ENCODE data around the gene RSPH6A. TPM values are rescaled to one million over a fixed set of nuclear protein-coding genes. Genes with fewer than 3 reads are reported as not detected.

RSPH6A gene
- polyA plus RNA-seq (2013, experiment 1 of 2): not detected
- not detected for polyA plus RNA-seq (2013, experiment 2 of 2)

- no peaks in the 10 kb centered on the region for H3K27me3 ChIP-seq (ENCODE audit: insufficient read depth, low read length, poor library complexity)
- no peak within 1 kb of the TSS for H4K8ac ChIP-seq (ENCODE audit: low read depth, low read length)
- H3K56ac ChIP-seq (ENCODE audit: low read length): peak within 1 kb of the TSS; percentile 96
- H3K4me3 ChIP-seq (ENCODE audit: low read length): peak within 1 kb of the TSS; percentile 61
- H3K18ac ChIP-seq (ENCODE audit: low read length): peak within 1 kb of the TSS; percentile 61
- H3K79me1 ChIP-seq (ENCODE audit: low read length): no peaks in the 10 kb centered on the region
- H3K9ac ChIP-seq (ENCODE audit: low read length): peak within 1 kb of the TSS; percentile 97
- H3K36me3 ChIP-seq (ENCODE audit: control insufficient read depth, insufficient read depth, low read length): no peaks in the 10 kb centered on the region
- H3K23ac ChIP-seq (ENCODE audit: low read length): peak within 1 kb of the TSS; percentile 85
- peak within 1 kb of the TSS; percentile 85 for H3K27ac ChIP-seq (ENCODE audit: low read depth, low read length)
- H2BK5ac ChIP-seq (ENCODE audit: low read length): no peak within 1 kb of the TSS
- H2AK5ac ChIP-seq (ENCODE audit: low read length): peak within 1 kb of the TSS; percentile 77
- no peak within 1 kb of the TSS for H2BK15ac ChIP-seq (replicated peaks; ENCODE audit: low read depth)
- peak; percentile 53 for DNase-seq
- no peak within 1 kb of the TSS for H4K5ac ChIP-seq (ENCODE audit: low read length)
- peaks cover 4% of the 10 kb centered on the region for H3K4me1 ChIP-seq (ENCODE audit: control insufficient read depth, low read depth, low read length)
- peak within 1 kb of the TSS; percentile 82 for H3K4ac ChIP-seq (ENCODE audit: low read depth, low read length)
- WGBS (ENCODE audit: extremely low coverage, insufficient coverage, low lambda C conversion rate): no CpG with 5 or more reads among the region's 40 CpGs
- no peaks in the 10 kb centered on the region for H3K79me2 ChIP-seq (ENCODE audit: control insufficient read depth, insufficient read depth, low read length)
- peak within 1 kb of the TSS; percentile 86 for H3K4me2 ChIP-seq (ENCODE audit: low read length)
- H2BK120ac ChIP-seq (ENCODE audit: low read depth, low read length): peak within 1 kb of the TSS; percentile 14
Observed at GRCh38 chr19:45814851-45815480, at the start of gene RSPH6A. Gene RSPH6A, minus strand, starts transcription at chr19:45815308. Its CDS starts 132 bp downstream, at chr19:45815176.

GRCh38 chr19:45864629-45865082 lies 49.5 kb upstream of the RSPH6A start:
- Histone ChIP-seq H3K4me2 (ENCODE audit: low read length) (peak overlapping the region; percentile 47), H3K18ac (ENCODE audit: low read length) (peak overlapping the region; percentile 97), H2BK5ac (ENCODE audit: low read length) (peak overlapping the region; percentile 64), H4K8ac (ENCODE audit: low read depth, low read length) (peak overlapping the region; percentile 42), H3K79me1 (ENCODE audit: low read length) (peaks cover 18% of the 10 kb centered on the region), H3K4me3 (ENCODE audit: low read length) (peak overlapping the region; percentile 85), H2AK5ac (ENCODE audit: low read length) (no peak overlapping the region), H3K4me1 (ENCODE audit: control insufficient read depth, low read depth, low read length) (peaks cover 9% of the 10 kb centered on the region), H2BK15ac (replicated peaks; ENCODE audit: low read depth) (no peak overlapping the region), H3K27ac (ENCODE audit: low read depth, low read length) (peak overlapping the region; percentile 47), H2BK120ac (ENCODE audit: low read depth, low read length) (peak overlapping the region; percentile 15), H3K23ac (ENCODE audit: low read length) (peak overlapping the region; percentile 83), H3K9ac (ENCODE audit: low read length) (peak overlapping the region; percentile 92), H3K4ac (ENCODE audit: low read depth, low read length) (peak overlapping the region; percentile 22), H3K27me3 (ENCODE audit: insufficient read depth, low read length, poor library complexity) (no peaks in the 10 kb centered on the region), H3K36me3 (ENCODE audit: control insufficient read depth, insufficient read depth, low read length) (no peaks in the 10 kb centered on the region), H3K79me2 (ENCODE audit: control insufficient read depth, insufficient read depth, low read length) (peaks cover 48% of the 10 kb centered on the region), H3K56ac (ENCODE audit: low read length) (peak overlapping the region; percentile 97), H4K5ac (ENCODE audit: low read length) (no peak overlapping the region)
- DNase-seq: no peak
- WGBS (ENCODE audit: extremely low coverage, insufficient coverage, low lambda C conversion rate): no CpG with 5 or more reads among the region's 12 CpGs

DNA sequence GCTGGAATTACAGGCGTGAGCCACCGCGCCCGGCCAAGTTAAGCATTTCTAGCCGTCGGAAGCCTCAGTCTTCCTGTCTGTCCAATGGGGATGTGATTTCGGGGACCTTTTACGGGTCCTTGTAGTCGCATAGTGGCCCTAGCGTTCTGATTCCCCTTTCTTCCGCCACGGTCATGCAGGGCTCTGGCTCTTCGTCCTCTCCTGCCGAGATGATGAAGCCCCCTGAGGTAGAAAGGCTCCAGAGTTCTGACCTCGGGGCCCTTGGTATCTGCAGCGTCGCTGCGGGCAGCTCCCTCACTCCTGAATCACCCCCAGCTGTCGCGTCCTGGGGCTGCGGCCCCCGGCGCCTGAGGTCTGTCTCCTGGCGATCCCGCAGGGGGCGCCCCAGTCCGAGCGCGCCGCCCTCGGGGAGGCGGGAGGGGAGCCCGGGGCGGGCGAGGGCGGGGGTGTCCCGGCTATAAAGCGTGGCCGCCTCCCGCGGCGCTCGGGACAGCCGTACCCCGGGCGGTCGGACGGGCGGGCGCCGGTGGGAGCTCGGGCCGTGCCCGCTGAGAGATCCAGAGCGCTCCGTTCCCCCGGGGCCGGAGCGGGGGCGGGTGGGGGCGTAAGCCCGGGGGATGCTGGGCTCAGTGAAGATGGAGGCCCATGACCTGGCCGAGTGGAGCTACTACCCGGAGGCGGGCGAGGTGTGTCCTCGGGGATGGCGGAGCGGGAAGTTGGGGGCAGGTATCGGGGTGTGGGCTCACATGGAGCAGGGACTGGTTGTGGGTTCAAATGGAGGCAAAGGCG lies 48.9 kb upstream of the RSPH6A start, which contains the start of gene FOXA3:
FOXA3 (plus strand) TSS at position 487 of the 789 bp plus-strand sequence; CDS start at position 618, 131 bp downstream.
- peak within 1 kb of the TSS; percentile 59 for H4K8ac ChIP-seq (ENCODE audit: low read depth, low read length)
- H2AK5ac ChIP-seq (ENCODE audit: low read length): no peak within 1 kb of the TSS
- peak; percentile 89 for DNase-seq
- H3K36me3 ChIP-seq (ENCODE audit: control insufficient read depth, insufficient read depth, low read length): no peaks in the 10 kb centered on the region
- no peak within 1 kb of the TSS for H2BK15ac ChIP-seq (replicated peaks; ENCODE audit: low read depth)
- H3K23ac ChIP-seq (ENCODE audit: low read length): peak within 1 kb of the TSS; percentile 83
- peak within 1 kb of the TSS; percentile 47 for H3K27ac ChIP-seq (ENCODE audit: low read depth, low read length)
- WGBS (ENCODE audit: extremely low coverage, insufficient coverage, low lambda C conversion rate): no CpG with 5 or more reads among the region's 71 CpGs
- H3K4ac ChIP-seq (ENCODE audit: low read depth, low read length): peak within 1 kb of the TSS; percentile 37
- H3K27me3 ChIP-seq (ENCODE audit: insufficient read depth, low read length, poor library complexity): no peaks in the 10 kb centered on the region
- peak within 1 kb of the TSS; percentile 64 for H2BK5ac ChIP-seq (ENCODE audit: low read length)
- peak within 1 kb of the TSS; percentile 85 for H3K4me3 ChIP-seq (ENCODE audit: low read length)
- H3K4me2 ChIP-seq (ENCODE audit: low read length): peak within 1 kb of the TSS; percentile 70
- peak within 1 kb of the TSS; percentile 15 for H2BK120ac ChIP-seq (ENCODE audit: low read depth, low read length)
- peaks cover 9% of the 10 kb centered on the region for H3K4me1 ChIP-seq (ENCODE audit: control insufficient read depth, low read depth, low read length)
- peak within 1 kb of the TSS; percentile 92 for H3K9ac ChIP-seq (ENCODE audit: low read length)
- H3K79me2 ChIP-seq (ENCODE audit: control insufficient read depth, insufficient read depth, low read length): peaks cover 47% of the 10 kb centered on the region
- no peak within 1 kb of the TSS for H4K5ac ChIP-seq (ENCODE audit: low read length)
- peak within 1 kb of the TSS; percentile 97 for H3K18ac ChIP-seq (ENCODE audit: low read length)
- peaks cover 15% of the 10 kb centered on the region for H3K79me1 ChIP-seq (ENCODE audit: low read length)
- peak within 1 kb of the TSS; percentile 97 for H3K56ac ChIP-seq (ENCODE audit: low read length)

GRCh38 chr19:45863335-45863839 lies 48.3 kb upstream of the RSPH6A start:
- Histone ChIP-seq H3K4me1 (ENCODE audit: control insufficient read depth, low read depth, low read length) (peaks cover 9% of the 10 kb centered on the region), H3K79me1 (ENCODE audit: low read length) (peaks cover 14% of the 10 kb centered on the region), H3K4me2 (ENCODE audit: low read length) (peak overlapping the region; percentile 70), H3K18ac (ENCODE audit: low read length) (peak overlapping the region; percentile 97), H3K4ac (ENCODE audit: low read depth, low read length) (no peak overlapping the region), H2BK120ac (ENCODE audit: low read depth, low read length) (no peak overlapping the region), H3K27me3 (ENCODE audit: insufficient read depth, low read length, poor library complexity) (no peaks in the 10 kb centered on the region), H4K5ac (ENCODE audit: low read length) (no peak overlapping the region), H3K79me2 (ENCODE audit: control insufficient read depth, insufficient read depth, low read length) (peaks cover 46% of the 10 kb centered on the region), H4K8ac (ENCODE audit: low read depth, low read length) (no peak overlapping the region), H3K36me3 (ENCODE audit: control insufficient read depth, insufficient read depth, low read length) (no peaks in the 10 kb centered on the region), H3K4me3 (ENCODE audit: low read length) (peak overlapping the region; percentile 27), H2BK15ac (replicated peaks; ENCODE audit: low read depth) (no peak overlapping the region), H3K27ac (ENCODE audit: low read depth, low read length) (peak overlapping the region; percentile 23), H3K56ac (ENCODE audit: low read length) (peak overlapping the region; percentile 73), H2AK5ac (ENCODE audit: low read length) (no peak overlapping the region), H3K23ac (ENCODE audit: low read length) (no peak overlapping the region), H2BK5ac (ENCODE audit: low read length) (no peak overlapping the region), H3K9ac (ENCODE audit: low read length) (peak overlapping the region; percentile 60)
- WGBS (ENCODE audit: extremely low coverage, insufficient coverage, low lambda C conversion rate): no CpG with 5 or more reads among the region's 22 CpGs
- DNase-seq: no peak

GRCh38 chr19:45862564-45863334 lies 47.6 kb upstream of the RSPH6A start, which contains the start of gene SYMPK:
Gene SYMPK, minus strand, starts transcription at chr19:45863147. Its CDS starts 8,652 bp downstream, at chr19:45854495.
- peak within 1 kb of the TSS; percentile 82 for H3K27ac ChIP-seq (ENCODE audit: low read depth, low read length)

More at GRCh38 chr19:45862564-45863334, 47.6 kb upstream of the RSPH6A start, which contains the start of gene SYMPK:
- no CpG with 5 or more reads among the region's 65 CpGs for WGBS (ENCODE audit: extremely low coverage, insufficient coverage, low lambda C conversion rate)
- Histone ChIP-seq H3K4ac (ENCODE audit: low read depth, low read length) (peak within 1 kb of the TSS; percentile 83), H2BK15ac (replicated peaks; ENCODE audit: low read depth) (no peak within 1 kb of the TSS), H2AK5ac (ENCODE audit: low read length) (peak within 1 kb of the TSS; percentile 95), H4K8ac (ENCODE audit: low read depth, low read length) (no peak within 1 kb of the TSS), H2BK120ac (ENCODE audit: low read depth, low read length) (no peak within 1 kb of the TSS), H3K9ac (ENCODE audit: low read length) (peak within 1 kb of the TSS; percentile 86), H3K56ac (ENCODE audit: low read length) (peak within 1 kb of the TSS; percentile 97), H3K4me2 (ENCODE audit: low read length) (peak within 1 kb of the TSS; percentile 93), H3K36me3 (ENCODE audit: control insufficient read depth, insufficient read depth, low read length) (peaks cover 2% of the 10 kb centered on the region), H3K79me2 (ENCODE audit: control insufficient read depth, insufficient read depth, low read length) (peaks cover 46% of the 10 kb centered on the region), H3K4me3 (ENCODE audit: low read length) (peak within 1 kb of the TSS; percentile 99), H3K23ac (ENCODE audit: low read length) (peak within 1 kb of the TSS; percentile 91), H3K18ac (ENCODE audit: low read length) (peak within 1 kb of the TSS; percentile 97), H3K4me1 (ENCODE audit: control insufficient read depth, low read depth, low read length) (peaks cover 9% of the 10 kb centered on the region), H3K27me3 (ENCODE audit: insufficient read depth, low read length, poor library complexity) (no peaks in the 10 kb centered on the region), H2BK5ac (ENCODE audit: low read length) (peak within 1 kb of the TSS; percentile 85), H3K79me1 (ENCODE audit: low read length) (peaks cover 16% of the 10 kb centered on the region), H4K5ac (ENCODE audit: low read length) (no peak within 1 kb of the TSS)
- peak; percentile 100 for DNase-seq

Measured in mesendoderm (in vitro differentiated cells).